Ovary (tissue), 9 donors: ENCODE results near the gene APOC4. TPM values are rescaled to one million over a fixed set of nuclear protein-coding genes. Genes with fewer than 3 reads are reported as not detected.

ENCODE experiments used
- DNase-seq, 5 donors: peaks; one replicate each; pipeline ENCODE4 v3.0.0-alpha.2; 2019 to 2020
- H3K27ac ChIP-seq, 2 donors: fragments of 200-600 bp; one replicate each; pipeline versions ENCODE4 v1.5.1 to v1.8.0; 2019 to 2022
- H3K27me3 ChIP-seq: fragments of 200-600 bp; one replicate; pipeline ENCODE4 v1.8.0; 2022
- H3K36me3 ChIP-seq: fragments of 200-600 bp; sonication (generic); one replicate; pipeline ENCODE4 v1.5.1; 2019
- H3K4me1 ChIP-seq: one replicate; pipeline ENCODE4 v1.8.1; 2013; ENCODE audit warnings: mild to moderate bottlenecking, moderate library complexity; ENCODE audit not compliant: insufficient read depth
- H3K4me3 ChIP-seq: fragments of 200-600 bp; sonication (generic); one replicate; pipeline ENCODE4 v1.5.1; 2017
- H3K9me3 ChIP-seq, 2 donors: fragments of 200-600 bp in 1 of 2; sonication (generic) in 1 of 2; one replicate each; pipeline versions ENCODE4 v1.5.1 to v1.8.1; 2013 to 2019; ENCODE audit warnings: mild to moderate bottlenecking in 1 of 2, moderate library complexity in 1 of 2
- CTCF ChIP-seq, 3 donors: fragments of 450-650 bp in 2 of 3; fragments of 200-600 bp in 1 of 3; IDR thresholded peaks; one replicate each; pipeline versions ENCODE4 v1.5.1 to v1.8.0; 2016 to 2022; ENCODE audit warnings: antibody characterized with exemption in 3 of 3, mild to moderate bottlenecking in 1 of 3
- EP300 ChIP-seq: sonication (generic); formaldehyde crosslinking; IDR thresholded peaks from one replicate; pipeline ENCODE4 v1.6.1; 2017; ENCODE audit warnings: antibody characterized with exemption
- POLR2A ChIP-seq: fragments of 450-650 bp; IDR thresholded peaks from one replicate; pipeline ENCODE4 v1.6.1; 2017; ENCODE audit warnings: antibody characterized with exemption, mild to moderate bottlenecking, moderate library complexity
- WGBS, 3 donors: extraction: QIAGEN DNeasy Blood & Tissue Kit in 1 of 3; methylation state at CpG; one replicate each; pipeline versions ENCODE4 v1.1.5 to v1.1.7; 2013 to 2017; 5-methylcytosine and 5-hydroxymethylcytosine counted together
- intact Hi-C, 4 donors: fragments of 100-400 bp; cut with DNase I; formaldehyde crosslinking; loops; one replicate each; pipeline versions ENCODE4 v1.11.0 to v1.15.1; 2022 to 2023
- polyA plus RNA-seq, 2 donors: library from polyadenylated mRNA; stranded (reverse); fragments of 200-250 nt in 1 of 2; fragments of 350-450 nt in 1 of 2; fragmentation: Illumina TruSeq in 1 of 2; extraction: RNeasy Lipid Tissue Mini Kit (QIAGEN cat#74804) in 1 of 2; gene quantifications; one replicate each; pipeline ENCODE4 v1.2.3, GENCODE V29; 2013 to 2014
- total RNA-seq, 7 donors: library from RNA; depleted of rRNA in 2 of 7; stranded (reverse); fragments of >200 nt in 2 of 7; fragmentation: NEBNext Ultra II Directional in 3 of 7; extraction: Animal tissue kit (Norgen Biotek cat#: 25700) in 3 of 7; gene quantifications; one replicate each; pipeline versions ENCODE4 v1.1.0 to v1.2.4, GENCODE V29; 2016 to 2023
- donor health status: DM: no; HTN: no; CAD: no; lungs with moderate emphysema.
- donor health status: DM: no; HTN: no; CAD: no.
- donor health status: Bipolar disorder and iron deficiency.
- donor health status: DM: yes; HTN: yes; CAD: no.
- donor health status: DM: no; HTN: no; CAD: no.
- donor health status: DM: yes; HTN: yes; CAD: no.

APOC4 gene
- total and polyA plus RNA-seq, 9 donors, result 0.57 TPM; not detected in 8

- intact Hi-C loops, result no loop called here
- H3K9me3 ChIP-seq, result no peaks in the 10 kb centered on the region
These were observed 5.1 kb downstream of the APOC4 start for GRCh38 chr19:44947041-44947581.

DNA sequence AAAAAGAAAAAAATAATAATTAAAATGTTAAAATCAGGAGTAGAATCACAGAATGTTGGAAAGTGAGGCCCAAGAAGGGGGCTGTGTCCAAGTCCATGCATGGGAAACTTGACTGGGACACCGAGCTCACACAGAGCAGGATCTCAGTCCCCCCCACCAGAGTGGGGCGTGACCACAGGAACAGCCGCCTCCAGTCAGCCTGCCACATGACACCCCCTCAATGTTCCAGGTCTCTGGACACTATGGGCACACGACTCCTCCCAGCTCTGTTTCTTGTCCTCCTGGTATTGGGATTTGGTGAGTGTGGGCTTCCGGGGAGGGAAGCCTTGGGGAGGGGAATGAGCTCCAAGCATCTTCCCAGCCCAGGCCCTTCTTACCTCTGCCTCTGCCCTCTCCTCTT is 6.2 kb downstream of the APOC4 start:
- intact Hi-C loops, result loop anchor here in 1 of 4 donors (2.0 kb wide), 1 partner anchor 43 kb away; the partner anchor contains the start of gene APOE
- peaks cover 2% of the 10 kb centered on the region for H3K4me1 ChIP-seq
- 70 to 74% (median 73%) methylated on average over 5 of the region's 5 CpGs for WGBS, 3 donors
- no peaks in the 10 kb centered on the region for H3K36me3 ChIP-seq
- no peaks in the 10 kb centered on the region for H3K9me3 ChIP-seq
- no peak overlapping the region for H3K4me3 ChIP-seq
- TF ChIP-seq EP300, result no peak
- TF ChIP-seq POLR2A, result no peak
- no peak for TF ChIP-seq CTCF (IDR thresholded peaks at IDR 0.05)
- H3K27me3 ChIP-seq, result no peaks in the 10 kb centered on the region
- H3K27ac ChIP-seq, result no peak overlapping the region
- DNase-seq, result no peak

More at GRCh38 chr19:44947041-44947581, 5.1 kb downstream of the APOC4 start:
- Histone ChIP-seq H3K36me3 (no peaks in the 10 kb centered on the region), H3K27me3 (no peaks in the 10 kb centered on the region), H3K27ac (no peak overlapping the region), H3K4me3 (no peak overlapping the region), H3K4me1 (peaks cover 2% of the 10 kb centered on the region)
- no peak for TF ChIP-seq POLR2A
- 89 to 93% (median 92%) methylated on average over 13 of the region's 13 CpGs for WGBS, 3 donors
- DNase-seq, result no peak

DNA sequence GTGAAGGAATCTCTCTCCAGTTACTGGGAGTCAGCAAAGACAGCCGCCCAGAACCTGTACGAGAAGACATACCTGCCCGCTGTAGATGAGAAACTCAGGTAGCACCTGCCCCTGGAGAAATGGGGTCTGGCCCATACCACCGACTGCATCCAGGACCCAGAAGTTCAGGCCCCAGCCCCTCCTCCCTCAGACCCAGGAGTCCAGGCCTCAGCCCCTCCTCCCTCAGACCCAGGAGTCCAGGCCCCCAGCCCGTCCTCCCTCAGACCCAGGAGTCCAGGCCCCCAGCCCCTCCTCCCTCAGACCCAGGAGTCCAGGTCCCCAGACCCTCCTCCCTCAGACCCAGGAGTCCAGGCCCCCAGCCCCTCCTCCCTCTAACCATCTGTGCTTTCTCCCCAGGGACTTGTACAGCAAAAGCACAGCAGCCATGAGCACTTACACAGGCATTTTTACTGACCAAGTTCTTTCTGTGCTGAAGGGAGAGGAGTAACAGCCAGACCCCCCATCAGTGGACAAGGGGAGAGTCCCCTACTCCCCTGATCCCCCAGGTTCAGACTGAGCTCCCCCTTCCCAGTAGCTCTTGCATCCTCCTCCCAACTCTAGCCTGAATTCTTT is 6.8 kb downstream of the APOC4 start:
- Histone ChIP-seq H3K4me3 (no peak overlapping the region), H3K9me3 (no peaks in the 10 kb centered on the region), H3K27me3 (no peaks in the 10 kb centered on the region), H3K36me3 (no peaks in the 10 kb centered on the region), H3K27ac (no peak overlapping the region), H3K4me1 (peaks cover 2% of the 10 kb centered on the region)
- 85 to 91% (median 90%) methylated on average over 4 to 5 of the region's 5 CpGs for WGBS, 3 donors
- no peak for TF ChIP-seq EP300
- no peak for TF ChIP-seq POLR2A
- no peak for TF ChIP-seq CTCF (IDR thresholded peaks at IDR 0.05)
- no peak for DNase-seq
- intact Hi-C loops, result loop anchor here in 1 of 4 donors (2.0 kb wide), 1 partner anchor 44 kb away; the partner anchor contains the start of gene APOE

DNA sequence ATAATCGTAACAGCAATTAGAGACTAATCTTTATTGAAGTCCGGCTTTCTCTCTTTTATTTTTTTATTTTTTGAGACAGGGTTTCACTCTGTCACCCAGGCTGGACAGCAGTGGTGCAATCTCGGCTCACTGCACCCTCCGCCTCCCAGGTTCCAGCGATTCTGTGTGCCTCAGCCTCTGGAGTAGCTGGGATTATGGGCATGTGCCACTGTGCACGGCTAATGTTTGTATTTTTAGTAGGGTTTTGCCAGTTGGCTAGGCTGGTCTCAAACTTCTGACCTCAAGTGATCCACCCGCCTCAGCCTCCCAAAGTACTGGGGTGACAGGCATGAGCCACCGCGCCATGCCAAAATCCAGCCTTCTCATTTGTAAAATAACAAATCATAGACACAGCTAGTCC is 7.5 kb downstream of the APOC4 start:
- no peak for TF ChIP-seq CTCF (IDR thresholded peaks at IDR 0.05)
- TF ChIP-seq EP300, result no peak
- TF ChIP-seq POLR2A, result no peak
- WGBS, 3 donors, result 77 to 81% (median 80%) methylated on average over 9 of the region's 9 CpGs
- intact Hi-C loops, result loop anchor here in 1 of 4 donors (2.0 kb wide), 1 partner anchor 45 kb away; the partner anchor contains the start of gene APOE
- H3K27ac ChIP-seq, result no peak overlapping the region
- no peaks in the 10 kb centered on the region for H3K36me3 ChIP-seq
- no peak for DNase-seq
- no peaks in the 10 kb centered on the region for H3K27me3 ChIP-seq
- no peaks in the 10 kb centered on the region for H3K9me3 ChIP-seq
- no peak overlapping the region for H3K4me3 ChIP-seq
- peaks cover 2% of the 10 kb centered on the region for H3K4me1 ChIP-seq
